Cerebellar cortex (tissue), 1 donor: Measurements from ENCODE around the gene C18orf63.
A peak's percentile ranks its signal among the peaks of the same experiment; 100 is the strongest.

Experiments
- DNase-seq: peaks from one replicate; pipeline ENCODE4 v3.0.0-alpha.2; 2015; ENCODE audit warnings: low spot score

The C18orf63 gene

GRCh38 chr18:74328206-74328605 lies 12.6 kb downstream of the C18orf63 start:
- no peak for DNase-seq

- no peak for DNase-seq
Observed at GRCh38 chr18:74329688-74330205, 14.1 kb downstream of the C18orf63 start.

GRCh38 chr18:74331404-74331803 lies 15.8 kb downstream of the C18orf63 start:
- peak; percentile 67 for DNase-seq

GRCh38 chr18:74333091-74333490 lies 17.5 kb downstream of the C18orf63 start:
- no peak for DNase-seq

- DNase-seq = no peak
Observed at GRCh38 chr18:74334242-74334893, 18.7 kb downstream of the C18orf63 start.

GRCh38 chr18:74336656-74337055 lies 21.0 kb downstream of the C18orf63 start:
- no peak for DNase-seq

- no peak for DNase-seq
Observed at GRCh38 chr18:74337155-74337911, 21.7 kb downstream of the C18orf63 start.

- no peak for DNase-seq
Observed at GRCh38 chr18:74337912-74338309, 22.3 kb downstream of the C18orf63 start.

- DNase-seq = peak; percentile 66
Observed at GRCh38 chr18:74342416-74343043, 26.9 kb downstream of the C18orf63 start.

- DNase-seq = no peak
Observed at GRCh38 chr18:74346206-74346605, 30.6 kb downstream of the C18orf63 start.

- no peak for DNase-seq
Observed at GRCh38 chr18:74348581-74348980, 32.9 kb downstream of the C18orf63 start.

GRCh38 chr18:74351354-74351753 lies 35.7 kb downstream of the C18orf63 start:
- no peak for DNase-seq

- DNase-seq = peak; percentile 61
Observed at GRCh38 chr18:74353169-74353775, 37.6 kb downstream of the C18orf63 start.

GRCh38 chr18:74356959-74357358 lies 41.3 kb downstream of the C18orf63 start:
- DNase-seq = no peak

GRCh38 chr18:74360852-74361655 lies 45.4 kb downstream of the C18orf63 start:
- DNase-seq = no peak

GRCh38 chr18:74367905-74368304 lies 52.3 kb downstream of the C18orf63 start:
- no peak for DNase-seq

- DNase-seq = no peak
Observed at GRCh38 chr18:74368901-74369705, 53.5 kb downstream of the C18orf63 start.

GRCh38 chr18:74370115-74370514 lies 54.5 kb downstream of the C18orf63 start:
- DNase-seq = no peak

GRCh38 chr18:74373428-74373827 lies 57.8 kb downstream of the C18orf63 start:
- no peak for DNase-seq

- DNase-seq = no peak
Observed at GRCh38 chr18:74375999-74376398, 60.4 kb downstream of the C18orf63 start.

- DNase-seq = no peak
Observed at GRCh38 chr18:74376523-74376922, 60.9 kb downstream of the C18orf63 start.
